Neuronal stem cell (in vitro differentiated cells): ENCODE results near the gene FER.

Source experiments
- DNase-seq: peaks from one replicate; pipeline ENCODE4 v3.0.0-alpha.2; 2013; ENCODE audit warnings: low spot score
- H2AFZ ChIP-seq: one replicate; pipeline ENCODE4 v1.6.1; 2013; ENCODE audit warnings: mild to moderate bottlenecking, low read length, inconsistent platforms
- H2AK5ac ChIP-seq: 2 replicates; pipeline ENCODE4 v1.6.1; 2013; ENCODE audit warnings: low read depth, mild to moderate bottlenecking, inconsistent platforms, low read length, moderate library complexity, mixed read lengths
- H2BK120ac ChIP-seq: 2 replicates; pipeline ENCODE4 v1.6.1; 2013; ENCODE audit warnings: low read depth, mild to moderate bottlenecking, inconsistent platforms, low read length, moderate library complexity, mixed read lengths
- H2BK12ac ChIP-seq: one replicate; pipeline ENCODE4 v1.6.1; 2013; ENCODE audit warnings: low read length, inconsistent platforms
- H2BK15ac ChIP-seq: 2 replicates; pipeline ENCODE4 v1.6.1; 2013; ENCODE audit warnings: mild to moderate bottlenecking, low read length, inconsistent platforms, mixed read lengths
- H2BK5ac ChIP-seq: one replicate; pipeline ENCODE4 v1.6.1; 2013; ENCODE audit warnings: inconsistent platforms, mild to moderate bottlenecking, low read length, moderate library complexity
- H3K14ac ChIP-seq: one replicate; pipeline ENCODE4 v1.6.1; 2013; ENCODE audit warnings: low read length, inconsistent platforms
- H3K18ac ChIP-seq: 2 replicates; pipeline ENCODE4 v1.6.1; 2013; ENCODE audit warnings: low read length, inconsistent platforms
- H3K23ac ChIP-seq: 2 replicates; pipeline ENCODE4 v1.6.1; 2013; ENCODE audit warnings: low read depth, mild to moderate bottlenecking, mixed read lengths, low read length, inconsistent platforms; ENCODE audit not compliant: poor library complexity
- H3K27ac ChIP-seq: replicated peaks from 3 replicates; pipeline ENCODE4 v1.5.1; 2013; ENCODE audit warnings: low read length, inconsistent platforms
- H3K27me3 ChIP-seq, 3 experiments: 2 replicates each; pipeline ENCODE4 v1.6.1; 2013; ENCODE audit warnings: low read length in 3 of 3, mild to moderate bottlenecking in 2 of 3, inconsistent platforms in 1 of 3, low read depth in 1 of 3, mixed read lengths in 1 of 3, moderate library complexity in 1 of 3; ENCODE audit not compliant: control insufficient read depth in 3 of 3, insufficient read depth in 3 of 3
- H3K36me3 ChIP-seq, 2 donors: replicated peaks in 1 of 2; 2 replicates each; pipeline ENCODE4 v1.6.1; 2013; ENCODE audit warnings: low read length in 2 of 2; ENCODE audit not compliant: control insufficient read depth in 2 of 2, insufficient read depth in 2 of 2
- H3K4ac ChIP-seq: 2 replicates; pipeline ENCODE4 v1.6.1; 2013; ENCODE audit warnings: inconsistent platforms, mild to moderate bottlenecking, low read length, moderate library complexity
- H3K4me1 ChIP-seq, 2 donors: 1 replicate in 1 of 2; 2 replicates in 1 of 2; pipeline ENCODE4 v1.6.1; 2013; ENCODE audit warnings: low read length in 2 of 2, low read depth in 1 of 2; ENCODE audit not compliant: control insufficient read depth in 2 of 2, insufficient read depth in 1 of 2
- H3K4me2 ChIP-seq: one replicate; pipeline ENCODE4 v1.6.1; 2013; ENCODE audit warnings: mild to moderate bottlenecking, low read length, inconsistent platforms; ENCODE audit not compliant: insufficient read depth, poor library complexity, severe bottlenecking
- H3K4me3 ChIP-seq, 2 donors: 2 replicates each; pipeline ENCODE4 v1.5.1; 2013; ENCODE audit warnings: low read length in 2 of 2, mild to moderate bottlenecking in 2 of 2, inconsistent platforms in 1 of 2, moderate library complexity in 1 of 2
- H3K79me1 ChIP-seq: one replicate; pipeline ENCODE4 v1.6.1; 2013; ENCODE audit warnings: low read depth, mild to moderate bottlenecking, inconsistent platforms, low read length, moderate library complexity
- H3K9ac ChIP-seq: one replicate; pipeline ENCODE4 v1.6.1; 2013; ENCODE audit warnings: mild to moderate bottlenecking, low read depth, low read length, inconsistent platforms; ENCODE audit not compliant: poor library complexity
- H3K9me3 ChIP-seq, 2 donors: replicated peaks in 1 of 2; 2 replicates each; pipeline versions ENCODE3 to v1.6.1; 2013; ENCODE audit warnings: low read length in 2 of 2, mild to moderate bottlenecking in 2 of 2, inconsistent platforms in 1 of 2, low read depth in 1 of 2, mixed read lengths in 1 of 2, moderate library complexity in 1 of 2; ENCODE audit not compliant: control insufficient read depth in 2 of 2, insufficient read depth in 1 of 2
- H4K8ac ChIP-seq: one replicate; pipeline ENCODE4 v1.6.1; 2013; ENCODE audit warnings: low read depth, mild to moderate bottlenecking, inconsistent platforms, low read length, moderate library complexity
- H4K91ac ChIP-seq: one replicate; pipeline ENCODE4 v1.6.1; 2013; ENCODE audit warnings: low read length, low read depth, mild to moderate bottlenecking, inconsistent platforms; ENCODE audit not compliant: poor library complexity
- WGBS, 2 donors: extraction: QIAGEN DNeasy Blood & Tissue Kit; methylation state at CpG; one replicate each; pipeline ENCODE4 v1.1.7; 2013; ENCODE audit warnings: missing lambda C conversion rate in 2 of 2, mixed read lengths in 1 of 2; ENCODE audit not compliant: insufficient read length in 2 of 2, insufficient replicate concordance in 1 of 2; ENCODE audit errors: extremely low coverage in 2 of 2; 5-methylcytosine and 5-hydroxymethylcytosine counted together

FER gene

DNA sequence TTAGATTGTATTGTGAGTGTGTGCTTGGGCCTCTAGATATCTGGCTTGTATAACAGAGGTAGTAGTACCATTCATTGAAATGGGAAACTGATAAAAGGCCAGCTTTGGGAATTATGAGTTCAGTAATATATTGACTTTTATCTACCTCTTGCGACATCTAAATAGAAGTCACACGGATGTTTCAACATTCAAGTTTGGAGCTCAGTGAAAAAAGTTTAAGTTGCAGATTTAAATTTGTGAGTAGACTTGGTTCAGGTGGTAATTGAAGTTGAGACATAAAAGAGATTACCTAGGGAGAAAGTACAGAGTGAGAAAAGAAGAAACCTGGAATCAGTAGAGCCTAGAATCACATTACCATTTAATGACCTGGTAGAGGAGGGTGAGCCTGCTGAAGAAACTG, 189.5 kb downstream of the FER start:
- Histone ChIP-seq H3K4me2 (no peak overlapping the region), H2BK15ac (no peak overlapping the region), H2AFZ (no peak overlapping the region), H3K4ac (no peak overlapping the region), H3K23ac (no peak overlapping the region), H3K14ac (no peak overlapping the region), H2AK5ac (no peak overlapping the region), H3K79me1 (no peaks in the 10 kb centered on the region), H4K8ac (no peak overlapping the region), H2BK5ac (no peak overlapping the region), H3K9ac (no peak overlapping the region), H3K4me3 (no peak overlapping the region), H2BK12ac (no peak overlapping the region), H3K27me3 (no peaks in the 10 kb centered on the region), H3K27ac (no peak overlapping the region), H4K91ac (no peak overlapping the region), H3K4me1 (no peaks in the 10 kb centered on the region), H3K18ac (no peak overlapping the region), H3K36me3 (no peaks in the 10 kb centered on the region), H2BK120ac (no peak overlapping the region), H3K9me3 (no peaks in the 10 kb centered on the region)
- no peak for DNase-seq
- no CpG with 5 or more reads among the region's 2 CpGs for WGBS, 2 donors

DNA sequence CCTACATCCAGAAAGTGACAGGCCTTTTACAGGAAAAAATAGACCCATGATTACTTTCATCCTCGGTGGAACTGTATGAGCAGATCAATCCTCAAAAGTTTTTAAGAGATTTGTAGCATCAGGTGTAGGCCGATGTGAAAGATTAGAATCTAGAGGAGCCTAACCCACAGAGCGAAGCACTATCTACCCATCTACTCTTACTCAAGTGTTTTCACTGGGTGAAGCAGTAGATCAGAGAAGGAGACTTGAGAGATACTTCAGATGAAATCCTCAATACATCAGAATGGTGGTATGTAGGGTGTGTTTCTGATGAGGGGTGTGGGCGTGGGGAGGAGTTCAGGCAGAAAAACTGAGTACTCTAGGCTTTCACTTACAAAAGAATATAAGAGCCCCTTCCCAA, 192.8 kb downstream of the FER start:
- Histone ChIP-seq H2BK120ac (no peak overlapping the region), H2AFZ (no peak overlapping the region), H2AK5ac (no peak overlapping the region), H3K4me2 (no peak overlapping the region), H2BK12ac (no peak overlapping the region), H3K27ac (no peak overlapping the region), H3K36me3 (no peaks in the 10 kb centered on the region), H3K23ac (no peak overlapping the region), H4K8ac (no peak overlapping the region), H3K9ac (no peak overlapping the region), H2BK15ac (no peak overlapping the region), H2BK5ac (no peak overlapping the region), H3K14ac (no peak overlapping the region), H3K9me3 (no peaks in the 10 kb centered on the region), H3K4me3 (no peak overlapping the region), H4K91ac (no peak overlapping the region), H3K4ac (no peak overlapping the region), H3K79me1 (no peaks in the 10 kb centered on the region), H3K27me3 (no peaks in the 10 kb centered on the region), H3K18ac (no peak overlapping the region), H3K4me1 (no peaks in the 10 kb centered on the region)
- DNase-seq: no peak
- WGBS, 2 donors: no CpG with 5 or more reads among the region's 4 CpGs

DNA sequence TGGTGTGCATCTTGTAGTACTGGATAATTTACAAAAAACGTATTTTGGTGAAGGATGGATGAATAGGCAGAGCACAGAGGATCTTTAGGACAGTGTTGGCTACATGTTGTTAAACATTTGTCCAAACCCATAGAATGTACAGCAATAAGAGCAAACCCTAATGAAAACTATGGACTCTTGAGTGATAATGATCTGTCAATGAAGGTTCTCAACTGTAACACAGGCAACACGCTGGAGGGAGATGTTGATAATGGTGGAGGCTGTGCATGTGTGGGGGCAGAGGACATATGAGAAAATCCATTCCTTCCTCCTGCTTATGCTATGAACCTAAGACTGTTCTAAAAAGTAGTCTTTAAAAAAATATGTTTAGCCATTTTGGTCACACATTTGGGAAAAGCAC, 194.0 kb downstream of the FER start:
- no peak overlapping the region for H3K23ac ChIP-seq
- H3K9ac ChIP-seq: no peak overlapping the region
- H3K27me3 ChIP-seq: no peaks in the 10 kb centered on the region
- no peak overlapping the region for H2AFZ ChIP-seq
- H3K27ac ChIP-seq: no peak overlapping the region
- no peaks in the 10 kb centered on the region for H3K9me3 ChIP-seq
- no peak overlapping the region for H3K4ac ChIP-seq
- H3K18ac ChIP-seq: no peak overlapping the region
- H2AK5ac ChIP-seq: no peak overlapping the region
- H3K4me2 ChIP-seq: no peak overlapping the region
- no peak overlapping the region for H2BK12ac ChIP-seq
- H3K79me1 ChIP-seq: no peaks in the 10 kb centered on the region
- no peaks in the 10 kb centered on the region for H3K36me3 ChIP-seq
- H3K14ac ChIP-seq: no peak overlapping the region
- no peak overlapping the region for H3K4me3 ChIP-seq
- WGBS, 2 donors: no CpG with 5 or more reads among the region's 2 CpGs
- H2BK5ac ChIP-seq: no peak overlapping the region
- H2BK120ac ChIP-seq: no peak overlapping the region
- H2BK15ac ChIP-seq: no peak overlapping the region
- H3K4me1 ChIP-seq: no peaks in the 10 kb centered on the region
- no peak overlapping the region for H4K91ac ChIP-seq
- DNase-seq: no peak
- no peak overlapping the region for H4K8ac ChIP-seq

DNA sequence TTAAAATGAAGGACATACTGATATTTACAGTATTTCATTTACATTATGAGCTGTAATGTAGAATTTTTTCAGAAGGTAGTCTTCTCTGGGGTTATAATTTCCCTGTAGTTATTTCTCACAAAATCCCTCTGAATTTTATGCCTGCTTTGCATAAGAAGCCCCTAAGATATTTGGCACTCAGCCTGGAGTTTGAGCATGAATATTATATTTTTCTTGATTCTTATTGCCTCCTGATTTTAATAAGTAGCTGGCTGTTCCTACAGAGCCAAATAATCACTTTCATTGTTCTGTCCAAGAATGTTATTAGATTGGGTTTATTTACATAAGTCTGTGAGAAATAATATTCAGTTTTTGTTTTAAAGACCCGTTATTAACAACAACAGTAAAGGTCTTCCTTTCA, 195.0 kb downstream of the FER start:
- no peak overlapping the region for H4K8ac ChIP-seq
- H3K36me3 ChIP-seq: no peaks in the 10 kb centered on the region
- no peak overlapping the region for H3K14ac ChIP-seq
- no peak overlapping the region for H3K9ac ChIP-seq
- H3K27ac ChIP-seq: no peak overlapping the region
- H2BK15ac ChIP-seq: no peak overlapping the region
- H2BK120ac ChIP-seq: no peak overlapping the region
- no peak overlapping the region for H2AFZ ChIP-seq
- no peak for DNase-seq
- H3K27me3 ChIP-seq: no peaks in the 10 kb centered on the region
- no peak overlapping the region for H2AK5ac ChIP-seq
- no peak overlapping the region for H3K18ac ChIP-seq
- H3K79me1 ChIP-seq: no peaks in the 10 kb centered on the region
- WGBS, 2 donors: no CpG with 5 or more reads among the region's 1 CpG
- no peak overlapping the region for H3K4me3 ChIP-seq
- no peak overlapping the region for H3K23ac ChIP-seq
- no peak overlapping the region for H3K4ac ChIP-seq
- no peak overlapping the region for H2BK5ac ChIP-seq
- no peaks in the 10 kb centered on the region for H3K9me3 ChIP-seq
- no peak overlapping the region for H2BK12ac ChIP-seq
- H4K91ac ChIP-seq: no peak overlapping the region
- H3K4me1 ChIP-seq: no peaks in the 10 kb centered on the region
- no peak overlapping the region for H3K4me2 ChIP-seq
